BLaER1 (cell line): ENCODE data around the gene CHPT1.
"Not testable (repeated sequence)": the region's sequence is repeated elsewhere in the genome, so short reads cannot be mapped to it uniquely, and the experiment has no call there.

Experiments used
- H3K27ac ChIP-seq: shearing (Covaris generic); formaldehyde crosslinking; 2 replicates; pipeline ENCODE4 v1.8.1; 2022
- H3K27me3 ChIP-seq: shearing (Covaris generic); formaldehyde crosslinking; 2 replicates; pipeline ENCODE4 v1.8.1; 2022
- H3K36me3 ChIP-seq: shearing (Covaris generic); formaldehyde crosslinking; 2 replicates; pipeline ENCODE4 v1.8.1; 2022
- H3K4me1 ChIP-seq: shearing (Covaris generic); formaldehyde crosslinking; 2 replicates; pipeline ENCODE4 v1.8.1; 2022
- H3K4me2 ChIP-seq: shearing (Covaris generic); formaldehyde crosslinking; 2 replicates; pipeline ENCODE4 v1.8.1; 2022
- H3K4me3 ChIP-seq: shearing (Covaris generic); formaldehyde crosslinking; 2 replicates; pipeline ENCODE4 v1.8.1; 2022
- H3K9ac ChIP-seq: shearing (Covaris generic); formaldehyde crosslinking; 2 replicates; pipeline ENCODE4 v1.8.1; 2022
- H3K9me3 ChIP-seq: shearing (Covaris generic); formaldehyde crosslinking; 2 replicates; pipeline ENCODE4 v1.8.1; 2022
- H4K20me1 ChIP-seq: shearing (Covaris generic); formaldehyde crosslinking; 2 replicates; pipeline ENCODE4 v1.8.1; 2022
- Cebpa-rat ChIP-seq: shearing (Covaris generic); IDR thresholded peaks from 2 replicates; pipeline ENCODE4 v1.8.1; 2022

CHPT1 gene

GRCh38 chr12:101664992-101665391 is 32.4 kb upstream of the CHPT1 start:
- no peak overlapping the region for H3K27ac ChIP-seq
- H3K9ac ChIP-seq = no peak overlapping the region
- no peak overlapping the region for H3K4me2 ChIP-seq
- H3K36me3 ChIP-seq = no peaks in the 10 kb centered on the region
- H3K4me1 ChIP-seq = peaks cover 13% of the 10 kb centered on the region
- H3K9me3 ChIP-seq = no peaks in the 10 kb centered on the region
- H3K27me3 ChIP-seq = no peaks in the 10 kb centered on the region
- no peak for TF ChIP-seq Cebpa-rat
- H3K4me3 ChIP-seq = no peak overlapping the region
- no peaks in the 10 kb centered on the region for H4K20me1 ChIP-seq

- Histone ChIP-seq H3K27me3 (no peaks in the 10 kb centered on the region), H3K9ac (no peak overlapping the region), H3K9me3 (no peaks in the 10 kb centered on the region), H3K4me3 (no peak overlapping the region), H3K4me1 (peaks cover 17% of the 10 kb centered on the region), H3K27ac (no peak overlapping the region), H3K36me3 (no peaks in the 10 kb centered on the region), H4K20me1 (no peaks in the 10 kb centered on the region), H3K4me2 (peak overlapping the region; percentile 43)
- no peak for TF ChIP-seq Cebpa-rat
Measured at GRCh38 chr12:101666052-101666728, 31.2 kb upstream of the CHPT1 start.

- Histone ChIP-seq H3K27ac (no peak overlapping the region), H3K4me3 (no peak overlapping the region), H3K9me3 (no peaks in the 10 kb centered on the region), H3K4me2 (no peak overlapping the region), H3K9ac (no peak overlapping the region), H3K4me1 (peaks cover 29% of the 10 kb centered on the region), H3K27me3 (no peaks in the 10 kb centered on the region), H3K36me3 (no peaks in the 10 kb centered on the region), H4K20me1 (no peaks in the 10 kb centered on the region)
- TF ChIP-seq Cebpa-rat = no peak
Measured at GRCh38 chr12:101667591-101667990, 29.8 kb upstream of the CHPT1 start.

GRCh38 chr12:101670007-101670671 is 27.3 kb upstream of the CHPT1 start:
- Histone ChIP-seq H3K4me2 (no peak overlapping the region), H4K20me1 (no peaks in the 10 kb centered on the region), H3K36me3 (no peaks in the 10 kb centered on the region), H3K9me3 (no peaks in the 10 kb centered on the region), H3K4me1 (peaks cover 29% of the 10 kb centered on the region), H3K9ac (no peak overlapping the region), H3K27me3 (no peaks in the 10 kb centered on the region), H3K4me3 (no peak overlapping the region), H3K27ac (no peak overlapping the region)
- no peak for TF ChIP-seq Cebpa-rat

- no peak for TF ChIP-seq Cebpa-rat
- no peaks in the 10 kb centered on the region for H4K20me1 ChIP-seq
- H3K4me3 ChIP-seq = no peak overlapping the region
- H3K9ac ChIP-seq = no peak overlapping the region
- no peaks in the 10 kb centered on the region for H3K36me3 ChIP-seq
- H3K27ac ChIP-seq = no peak overlapping the region
- H3K4me2 ChIP-seq = peak overlapping the region; percentile 48
- no peaks in the 10 kb centered on the region for H3K9me3 ChIP-seq
- peaks cover 18% of the 10 kb centered on the region for H3K4me1 ChIP-seq
- H3K27me3 ChIP-seq = no peaks in the 10 kb centered on the region
Measured at GRCh38 chr12:101671157-101671791, 26.2 kb upstream of the CHPT1 start.

GRCh38 chr12:101671833-101672232 is 25.6 kb upstream of the CHPT1 start:
- H3K9me3 ChIP-seq = no peaks in the 10 kb centered on the region
- H3K36me3 ChIP-seq = no peaks in the 10 kb centered on the region
- no peak overlapping the region for H3K4me3 ChIP-seq
- TF ChIP-seq Cebpa-rat = no peak
- peaks cover 16% of the 10 kb centered on the region for H3K4me1 ChIP-seq
- peak overlapping the region; percentile 48 for H3K4me2 ChIP-seq
- H4K20me1 ChIP-seq = no peaks in the 10 kb centered on the region
- H3K27me3 ChIP-seq = no peaks in the 10 kb centered on the region
- no peak overlapping the region for H3K9ac ChIP-seq
- H3K27ac ChIP-seq = no peak overlapping the region

- Histone ChIP-seq H3K4me1 (peaks cover 16% of the 10 kb centered on the region), H3K9ac (no peak overlapping the region), H3K4me3 (no peak overlapping the region), H4K20me1 (no peaks in the 10 kb centered on the region), H3K4me2 (no peak overlapping the region), H3K9me3 (no peaks in the 10 kb centered on the region), H3K36me3 (no peaks in the 10 kb centered on the region), H3K27me3 (no peaks in the 10 kb centered on the region), H3K27ac (no peak overlapping the region)
- TF ChIP-seq Cebpa-rat = no peak
Measured at GRCh38 chr12:101675555-101675954, 21.9 kb upstream of the CHPT1 start.

GRCh38 chr12:101676497-101676896 is 20.9 kb upstream of the CHPT1 start:
- not testable (repeated sequence) for H3K36me3 ChIP-seq, H3K4me2 ChIP-seq, H4K20me1 ChIP-seq, H3K9ac ChIP-seq, H3K4me3 ChIP-seq, H3K27me3 ChIP-seq, H3K27ac ChIP-seq, H3K4me1 ChIP-seq, H3K9me3 ChIP-seq

- TF ChIP-seq Cebpa-rat = no peak
- Histone ChIP-seq H3K27me3 (no peaks in the 10 kb centered on the region), H3K4me3 (no peak overlapping the region), H3K36me3 (no peaks in the 10 kb centered on the region), H3K9ac (no peak overlapping the region), H3K4me1 (no peaks in the 10 kb centered on the region), H3K27ac (no peak overlapping the region), H3K9me3 (no peaks in the 10 kb centered on the region), H4K20me1 (no peaks in the 10 kb centered on the region), H3K4me2 (no peak overlapping the region)
Measured at GRCh38 chr12:101678081-101678480, 19.4 kb upstream of the CHPT1 start.

GRCh38 chr12:101680240-101680639 is 17.2 kb upstream of the CHPT1 start:
- H3K27me3 ChIP-seq = no peaks in the 10 kb centered on the region
- H3K27ac ChIP-seq = no peak overlapping the region
- no peak overlapping the region for H3K4me2 ChIP-seq
- no peaks in the 10 kb centered on the region for H3K9me3 ChIP-seq
- H4K20me1 ChIP-seq = no peaks in the 10 kb centered on the region
- no peaks in the 10 kb centered on the region for H3K4me1 ChIP-seq
- H3K4me3 ChIP-seq = no peak overlapping the region
- H3K36me3 ChIP-seq = no peaks in the 10 kb centered on the region
- no peak for TF ChIP-seq Cebpa-rat
- no peak overlapping the region for H3K9ac ChIP-seq
